ENCODE measurements around the gene MED29.
A peak's percentile ranks its signal among the peaks of the same experiment; 100 is the strongest.

Gene MED29

GRCh38 chr19:39399668-39400050, 8.5 kb downstream of the MED29 start:
- DNase-seq: no peak

GRCh38 chr19:39400061-39400460, 8.9 kb downstream of the MED29 start:
- no peak for DNase-seq

DNA sequence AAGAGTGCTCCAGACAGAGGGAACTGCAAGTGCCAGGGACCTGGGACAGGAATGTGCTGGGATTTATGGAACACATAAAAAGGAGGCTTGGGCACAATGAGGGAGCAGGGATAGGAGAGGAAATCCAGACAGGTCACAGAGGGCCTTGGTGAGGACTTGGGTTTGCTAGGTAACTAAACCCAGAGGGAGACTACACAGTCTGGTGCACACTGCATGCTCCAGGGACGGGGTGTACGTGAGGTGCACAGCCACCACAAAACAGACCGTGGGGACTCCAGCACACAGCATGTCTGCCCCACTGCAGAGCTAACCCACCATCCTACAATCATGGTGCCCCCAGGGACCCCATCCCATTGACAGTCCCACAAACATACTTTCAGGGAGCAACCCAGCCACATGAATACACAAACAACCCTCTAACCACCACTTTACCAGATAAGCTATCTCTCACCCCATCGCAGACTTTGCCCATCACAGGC, 9.9 kb downstream of the MED29 start:
- no peak for DNase-seq

GRCh38 chr19:39401549-39402345, 10.6 kb downstream of the MED29 start:
- DNase-seq: peak; percentile 72

DNA sequence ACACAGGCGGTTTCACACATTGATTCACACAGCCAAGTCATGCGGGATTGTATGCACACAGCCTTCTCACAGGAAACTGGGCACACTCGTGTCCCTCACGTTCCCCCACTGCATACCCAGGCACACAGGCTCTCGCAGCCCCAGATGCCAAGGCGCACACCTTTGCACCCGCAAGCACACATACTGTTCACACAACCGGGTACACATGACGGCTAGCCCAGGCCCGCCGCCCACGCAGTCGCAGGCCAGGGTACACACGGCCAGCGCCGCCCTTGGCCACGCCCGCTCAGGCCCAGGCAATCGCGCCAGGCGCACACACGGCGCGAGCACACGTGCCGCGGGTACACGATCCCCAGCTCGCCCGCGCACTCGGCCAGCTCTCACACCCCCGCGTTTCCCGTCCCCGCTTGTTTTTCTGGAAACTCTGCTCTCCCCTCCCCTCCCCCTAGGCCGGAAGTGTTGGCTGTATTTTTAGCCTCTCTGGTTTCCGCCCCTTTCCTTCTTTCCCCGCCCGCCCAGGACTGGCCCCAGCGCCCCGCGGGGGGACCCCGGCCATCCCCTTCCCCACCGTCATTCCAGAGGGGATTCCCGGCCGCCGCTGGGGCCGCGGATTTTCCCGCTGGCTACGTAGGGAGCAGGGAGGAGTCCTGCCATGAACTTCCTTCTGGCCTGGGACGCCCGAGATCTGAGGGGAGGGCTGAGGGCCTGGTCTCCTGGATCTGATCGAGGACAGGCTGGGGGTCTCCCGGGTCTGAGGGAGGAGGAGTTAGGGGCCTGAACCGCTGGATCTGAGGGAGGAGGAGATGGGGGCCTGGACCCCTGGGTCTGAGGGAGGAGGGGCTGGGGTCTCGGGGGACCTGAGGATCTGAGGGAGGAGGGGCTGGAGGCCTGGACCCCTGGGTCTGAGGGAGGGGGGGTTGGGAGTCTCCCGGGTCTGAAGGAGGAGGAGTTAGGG, 11.4 kb downstream of the MED29 start:
- DNase-seq: peak; percentile 95

GRCh38 chr19:39403331-39404312, 12.4 kb downstream of the MED29 start:
- peak; percentile 100 for DNase-seq

DNA sequence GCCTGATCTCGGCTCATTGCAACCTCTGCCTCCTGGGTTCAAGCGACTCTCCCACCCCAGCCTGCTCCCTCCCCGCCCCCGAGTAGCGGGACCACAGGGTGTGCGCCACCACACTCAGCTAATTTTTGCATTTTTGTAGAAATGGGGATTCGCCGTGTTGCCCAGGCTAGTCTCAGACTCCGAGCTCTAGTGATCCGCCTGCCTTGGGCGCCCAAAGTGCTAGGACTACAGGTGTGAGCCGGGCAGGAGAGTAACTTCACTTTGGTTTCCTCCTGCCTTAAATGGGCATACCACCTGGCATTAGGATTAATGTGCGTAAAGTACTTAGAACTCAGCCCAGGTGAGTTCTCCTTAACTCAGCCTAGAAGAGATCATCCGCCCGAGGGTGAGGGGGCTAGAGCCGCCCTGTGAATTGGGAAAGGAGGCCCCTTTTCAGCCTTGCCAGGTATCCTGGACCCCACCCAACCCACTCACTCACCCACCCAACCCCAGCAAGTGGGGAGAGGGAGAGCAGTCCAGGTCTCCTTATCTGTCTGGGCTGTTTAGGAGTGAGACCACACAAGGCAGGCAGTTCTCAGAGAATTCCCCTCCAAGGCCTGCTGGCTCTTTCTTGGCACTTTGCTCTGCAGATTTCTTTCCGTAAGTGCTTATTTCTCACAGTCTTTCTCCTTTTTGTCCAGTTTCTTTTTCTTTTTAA, 14.2 kb downstream of the MED29 start:
- no peak for DNase-seq

DNA sequence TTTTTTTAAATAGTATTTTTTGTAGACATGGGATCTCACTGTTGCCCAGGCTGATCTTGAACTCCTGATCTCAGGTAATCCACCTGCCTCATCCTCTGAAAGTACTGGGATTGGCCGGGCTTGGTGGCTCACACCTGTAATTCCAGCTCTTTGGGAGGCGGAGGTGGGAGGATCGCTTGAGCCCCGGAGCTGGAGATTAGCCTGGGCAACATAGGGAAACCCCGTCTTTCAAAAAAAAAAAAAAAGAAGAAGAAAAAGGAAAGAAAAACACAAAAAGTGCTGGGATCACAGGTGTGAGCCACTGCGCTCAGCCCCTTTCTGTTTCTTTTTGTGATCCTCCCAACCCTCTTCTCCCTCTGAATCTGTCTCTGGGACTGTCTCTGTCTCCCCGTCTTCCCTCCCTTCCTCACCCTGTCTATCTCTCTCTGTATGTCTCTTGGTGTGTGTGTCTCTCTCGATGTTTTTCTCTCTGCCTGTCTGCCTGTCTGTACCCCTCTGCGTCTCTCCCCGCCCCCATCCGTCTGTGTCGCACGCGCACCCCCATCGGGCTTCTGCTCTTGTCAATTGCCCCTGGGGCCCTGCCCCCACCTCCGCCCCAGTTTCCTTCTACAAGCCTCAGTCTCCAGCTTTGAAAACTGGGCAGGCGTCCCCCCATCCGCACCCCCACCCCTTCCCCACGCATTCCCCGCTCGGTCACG, 14.9 kb downstream of the MED29 start:
- no peak for DNase-seq

- DNase-seq: peak; percentile 83
Observed at GRCh38 chr19:39406656-39407409, 15.7 kb downstream of the MED29 start, which contains the start of gene ZFP36. Gene ZFP36 (plus strand): TSS chr19:39406847. CDS start chr19:39406905, 58 bp downstream.

- DNase-seq: no peak
Observed at GRCh38 chr19:39407410-39407659, 16.2 kb downstream of the MED29 start.

GRCh38 chr19:39407660-39408391, 16.6 kb downstream of the MED29 start:
- DNase-seq: no peak

DNA sequence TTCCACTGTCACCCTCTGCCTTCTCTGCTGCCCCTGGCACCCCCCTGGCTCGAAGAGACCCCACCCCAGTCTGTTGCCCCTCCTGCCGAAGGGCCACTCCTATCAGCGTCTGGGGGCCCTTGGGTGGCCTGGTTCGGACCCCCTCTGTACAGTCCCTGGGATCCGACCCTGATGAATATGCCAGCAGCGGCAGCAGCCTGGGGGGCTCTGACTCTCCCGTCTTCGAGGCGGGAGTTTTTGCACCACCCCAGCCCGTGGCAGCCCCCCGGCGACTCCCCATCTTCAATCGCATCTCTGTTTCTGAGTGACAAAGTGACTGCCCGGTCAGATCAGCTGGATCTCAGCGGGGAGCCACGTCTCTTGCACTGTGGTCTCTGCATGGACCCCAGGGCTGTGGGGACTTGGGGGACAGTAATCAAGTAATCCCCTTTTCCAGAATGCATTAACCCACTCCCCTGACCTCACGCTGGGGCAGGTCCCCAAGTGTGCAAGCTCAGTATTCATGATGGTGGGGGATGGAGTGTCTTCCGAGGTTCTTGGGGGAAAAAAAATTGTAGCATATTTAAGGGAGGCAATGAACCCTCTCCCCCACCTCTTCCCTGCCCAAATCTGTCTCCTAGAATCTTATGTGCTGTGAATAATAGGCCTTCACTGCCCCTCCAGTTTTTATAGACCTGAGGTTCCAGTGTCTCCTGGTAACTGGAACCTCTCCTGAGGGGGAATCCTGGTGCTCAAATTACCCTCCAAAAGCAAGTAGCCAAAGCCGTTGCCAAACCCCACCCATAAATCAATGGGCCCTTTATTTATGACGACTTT, 17.4 kb downstream of the MED29 start:
- DNase-seq: peak; percentile 40

- peak; percentile 73 for DNase-seq
Observed at GRCh38 chr19:39409208-39410016, 18.2 kb downstream of the MED29 start.

DNA sequence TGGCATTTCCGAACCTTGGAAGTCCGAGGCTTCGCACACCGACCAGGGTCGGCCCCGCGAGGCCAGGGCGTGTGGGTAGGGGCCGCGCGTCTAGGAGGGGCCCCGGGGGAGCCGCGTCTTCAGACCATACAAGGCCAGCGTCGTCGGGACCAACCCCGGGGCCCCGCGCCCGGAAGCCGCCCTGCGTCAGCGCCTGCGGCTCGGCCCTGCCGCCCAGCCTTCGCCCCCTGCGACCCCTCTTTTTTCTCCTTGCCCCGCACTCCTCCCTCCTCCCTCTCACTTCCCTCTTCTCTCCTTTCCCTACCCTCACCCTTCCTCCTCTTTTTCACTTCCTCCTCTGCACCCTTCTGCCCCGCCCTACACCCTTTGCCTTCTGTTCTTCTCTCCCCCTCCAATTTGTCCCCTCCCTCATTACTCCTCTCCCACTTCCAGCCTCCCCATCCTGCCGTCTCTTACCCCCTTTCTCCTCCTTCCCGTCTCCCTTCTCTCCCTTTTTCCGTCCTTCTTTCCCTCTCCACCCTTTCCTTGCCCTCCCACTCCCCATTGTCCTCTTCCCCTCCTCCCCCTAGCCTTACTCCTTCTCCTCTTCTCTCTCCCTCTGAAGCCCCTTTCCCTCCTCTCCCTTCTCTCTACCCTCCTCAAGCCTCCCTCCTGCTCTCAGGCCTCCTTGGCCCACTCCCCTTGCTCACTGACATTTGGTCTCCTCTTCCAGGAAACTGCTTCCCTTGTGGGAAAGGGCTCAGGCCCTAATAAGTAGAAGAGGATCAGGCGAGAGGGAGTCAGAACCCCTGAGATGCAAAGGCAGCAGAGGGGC, 19.0 kb downstream of the MED29 start:
- DNase-seq: peak; percentile 63

GRCh38 chr19:39410831-39411080, 19.6 kb downstream of the MED29 start:
- no peak for DNase-seq

DNA sequence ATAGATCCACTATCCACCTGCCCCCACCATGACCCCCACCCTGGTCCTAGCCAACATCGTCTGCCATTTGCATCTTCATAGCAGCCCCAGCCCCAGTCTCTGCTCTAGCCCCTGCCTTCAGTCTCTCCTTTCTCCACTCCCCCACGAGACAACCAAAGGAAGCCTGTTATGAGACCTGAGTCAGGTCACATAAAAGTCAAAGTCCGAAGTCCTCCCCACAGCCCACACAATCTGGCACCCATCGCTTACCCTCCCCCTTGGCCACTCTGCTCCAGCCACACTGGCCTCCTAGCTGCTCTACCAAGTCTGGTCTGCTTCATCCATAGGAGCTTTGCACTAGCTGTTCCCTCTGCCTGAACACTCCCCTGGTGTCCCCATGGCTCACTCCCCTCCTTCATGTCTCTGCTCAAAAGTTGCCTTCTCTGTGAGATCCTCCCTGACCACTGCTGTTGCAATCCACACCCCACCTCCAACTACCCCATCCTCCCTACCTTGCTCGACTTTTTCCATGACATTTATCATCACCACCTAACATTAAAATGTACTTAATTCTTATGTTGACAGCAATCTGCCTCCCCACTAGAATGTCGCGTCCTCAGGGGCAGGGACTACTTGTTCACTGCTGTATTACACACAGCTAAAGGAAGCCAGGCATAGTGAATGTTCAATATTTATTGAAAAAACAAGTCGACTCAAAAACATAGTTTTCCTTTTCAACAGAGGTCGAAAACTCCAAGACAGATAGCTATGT, 20.1 kb downstream of the MED29 start:
- DNase-seq: peak; percentile 25

DNA sequence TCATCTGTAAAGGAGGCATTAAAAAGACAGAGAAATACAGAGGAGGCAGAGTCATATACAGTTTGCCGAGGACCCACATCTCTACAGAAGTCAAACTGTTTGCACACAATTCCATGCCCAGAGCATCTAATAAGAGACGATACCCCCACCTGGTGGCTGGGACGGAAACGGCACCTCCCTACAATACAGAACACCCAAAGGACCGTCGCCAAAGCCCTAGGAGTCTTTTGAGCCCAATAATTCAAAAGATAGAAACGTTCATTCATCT, 20.6 kb downstream of the MED29 start:
- peak; percentile 91 for DNase-seq
